ENCODE results near the gene KRTAP10-2.

KRTAP10-2 gene

GRCh38 chr21:44547656-44548331, 3.5 kb downstream of the KRTAP10-2 start:
- TF ChIP-seq ZNF274 (IDR thresholded peaks at IDR 0.05; ENCODE audit: low read depth, low read length), result no peak
- no peak overlapping the region for H3K4me3 ChIP-seq (ENCODE audit: low read length)

- TF ChIP-seq ZNF274 (IDR thresholded peaks at IDR 0.05; ENCODE audit: low read depth, low read length), result no peak
- no peak overlapping the region for H3K4me3 ChIP-seq (ENCODE audit: low read length)
Measured at GRCh38 chr21:44544566-44544965, 6.7 kb downstream of the KRTAP10-2 start.

- no peak for TF ChIP-seq ZNF274 (IDR thresholded peaks at IDR 0.05; ENCODE audit: low read depth, low read length)
Measured at GRCh38 chr21:44542716-44543115, 8.6 kb downstream of the KRTAP10-2 start.

GRCh38 chr21:44540741-44541288, 10.5 kb downstream of the KRTAP10-2 start:
- no peak for TF ChIP-seq ZNF274 (IDR thresholded peaks at IDR 0.05; ENCODE audit: low read depth, low read length)
- H3K4me3 ChIP-seq (ENCODE audit: low read length), result no peak overlapping the region

More at GRCh38 chr21:44542716-44543115, 8.6 kb downstream of the KRTAP10-2 start:
- no peak overlapping the region for H3K4me3 ChIP-seq (ENCODE audit: low read length)

- TF ChIP-seq ZNF274 (IDR thresholded peaks at IDR 0.05; ENCODE audit: low read depth, low read length), result no peak
- H3K4me3 ChIP-seq (ENCODE audit: low read length), result no peak within 1 kb of the TSS
Measured at GRCh38 chr21:44539991-44540666, 11.2 kb downstream of the KRTAP10-2 start, which contains the start of gene KRTAP10-1. KRTAP10-1 (minus strand) TSS chr21:44540195; CDS start chr21:44540150, 45 bp downstream.

GRCh38 chr21:44539046-44539445, 12.3 kb downstream of the KRTAP10-2 start:
- H3K4me3 ChIP-seq (ENCODE audit: low read length), result no peak overlapping the region

GRCh38 chr21:44537930-44538911, 13.1 kb downstream of the KRTAP10-2 start:
- no peak for TF ChIP-seq ZNF274 (IDR thresholded peaks at IDR 0.05; ENCODE audit: low read depth, low read length)
- no peak overlapping the region for H3K4me3 ChIP-seq (ENCODE audit: low read length)

More at GRCh38 chr21:44539046-44539445, 12.3 kb downstream of the KRTAP10-2 start:
- TF ChIP-seq ZNF274 (IDR thresholded peaks at IDR 0.05; ENCODE audit: low read depth, low read length), result no peak

GRCh38 chr21:44535963-44536362, 15.3 kb downstream of the KRTAP10-2 start:
- no peak overlapping the region for H3K4me3 ChIP-seq (ENCODE audit: low read length)

GRCh38 chr21:44534688-44535087, 16.6 kb downstream of the KRTAP10-2 start:
- no peak for TF ChIP-seq ZNF274 (IDR thresholded peaks at IDR 0.05; ENCODE audit: low read depth, low read length)
- no peak overlapping the region for H3K4me3 ChIP-seq (ENCODE audit: low read length)

More at GRCh38 chr21:44535963-44536362, 15.3 kb downstream of the KRTAP10-2 start:
- TF ChIP-seq ZNF274 (IDR thresholded peaks at IDR 0.05; ENCODE audit: low read depth, low read length), result no peak

- H3K4me3 ChIP-seq (ENCODE audit: low read length), result no peak overlapping the region
- TF ChIP-seq ZNF274 (IDR thresholded peaks at IDR 0.05; ENCODE audit: low read depth, low read length), result no peak
Measured at GRCh38 chr21:44533891-44534627, 17.2 kb downstream of the KRTAP10-2 start.

GRCh38 chr21:44533121-44533890, 18.0 kb downstream of the KRTAP10-2 start:
- H3K4me3 ChIP-seq (ENCODE audit: low read length), result no peak overlapping the region
- no peak for TF ChIP-seq ZNF274 (IDR thresholded peaks at IDR 0.05; ENCODE audit: low read depth, low read length)

GRCh38 chr21:44532712-44533111, 18.6 kb downstream of the KRTAP10-2 start:
- TF ChIP-seq ZNF274 (IDR thresholded peaks at IDR 0.05; ENCODE audit: low read depth, low read length), result no peak
- no peak overlapping the region for H3K4me3 ChIP-seq (ENCODE audit: low read length)
